DOHH2 (cell line): ENCODE results near the gene CCDC68.

Experiments
- CTCF ChIP-seq: fragments of 200-600 bp; sonication (generic); IDR thresholded peaks from one replicate; pipeline ENCODE4 v1.5.1; 2014; ENCODE audit warnings: antibody characterized with exemption, mild to moderate bottlenecking, low read depth, low read length; ENCODE audit not compliant: poor library complexity, severe bottlenecking
- EZH2phosphoT487 ChIP-seq: fragments of 200-600 bp; sonication (generic); IDR thresholded peaks from 2 replicates; pipeline ENCODE4 v1.6.1; 2017; ENCODE audit warnings: borderline replicate concordance, mild to moderate bottlenecking, antibody characterized with exemption, low read length, moderate library complexity, mixed read lengths

- no peak for TF ChIP-seq CTCF
- no peak for TF ChIP-seq EZH2phosphoT487
Observed at GRCh38 chr18:54932472-54932871, 26.8 kb downstream of the CCDC68 start.
